Rectal smooth muscle tissue (tissue), 1 donor: ENCODE data around the gene SLC39A6.
"Not testable (repeated sequence)": the region's sequence is repeated elsewhere in the genome, so short reads cannot be mapped to it uniquely, and the experiment has no call there.

Experiments used
- H3K27ac ChIP-seq: one replicate; pipeline ENCODE4 v1.7.0; 2013; ENCODE audit warnings: low read depth, low read length, inconsistent platforms
- H3K27me3 ChIP-seq: one replicate; pipeline ENCODE4 v1.7.0; 2013; ENCODE audit warnings: low read length; ENCODE audit not compliant: control insufficient read depth, insufficient read depth
- H3K36me3 ChIP-seq: one replicate; pipeline ENCODE4 v1.7.0; 2013; ENCODE audit warnings: low read length; ENCODE audit not compliant: control insufficient read depth, insufficient read depth
- H3K4me1 ChIP-seq: one replicate; pipeline ENCODE4 v1.7.0; 2013; ENCODE audit warnings: low read length; ENCODE audit not compliant: control insufficient read depth, insufficient read depth
- H3K4me3 ChIP-seq: one replicate; pipeline ENCODE4 v1.7.0; 2013; ENCODE audit warnings: low read length
- H3K9ac ChIP-seq: one replicate; pipeline ENCODE4 v1.7.0; 2013; ENCODE audit warnings: low read length

Gene SLC39A6

GRCh38 chr18:36086186-36086585, 43.0 kb downstream of the SLC39A6 start:
- Histone ChIP-seq H3K9ac (no peak overlapping the region), H3K27me3 (no peaks in the 10 kb centered on the region), H3K4me1 (no peaks in the 10 kb centered on the region), H3K4me3 (no peak overlapping the region), H3K36me3 (no peaks in the 10 kb centered on the region), H3K27ac (no peak overlapping the region)

- H3K36me3 ChIP-seq: no peaks in the 10 kb centered on the region
- no peak overlapping the region for H3K4me3 ChIP-seq
- no peak overlapping the region for H3K9ac ChIP-seq
- no peak overlapping the region for H3K27ac ChIP-seq
- H3K27me3 ChIP-seq: no peaks in the 10 kb centered on the region
- no peaks in the 10 kb centered on the region for H3K4me1 ChIP-seq
Observed at GRCh38 chr18:36085195-36085594, 43.9 kb downstream of the SLC39A6 start.

- Histone ChIP-seq H3K27ac (no peak overlapping the region), H3K4me1 (no peaks in the 10 kb centered on the region), H3K4me3 (no peak overlapping the region), H3K27me3 (no peaks in the 10 kb centered on the region), H3K9ac (no peak overlapping the region), H3K36me3 (no peaks in the 10 kb centered on the region)
Observed at GRCh38 chr18:36083729-36084128, 45.4 kb downstream of the SLC39A6 start.

- H3K4me1 ChIP-seq, H3K27me3 ChIP-seq, H3K9ac ChIP-seq, H3K4me3 ChIP-seq, H3K36me3 ChIP-seq, H3K27ac ChIP-seq: not testable (repeated sequence)
Observed at GRCh38 chr18:36081118-36081517, 48.0 kb downstream of the SLC39A6 start.

GRCh38 chr18:36078751-36079529, 50.2 kb downstream of the SLC39A6 start:
- H3K27ac ChIP-seq: no peak overlapping the region
- H3K9ac ChIP-seq: no peak overlapping the region
- no peaks in the 10 kb centered on the region for H3K27me3 ChIP-seq
- H3K4me1 ChIP-seq: no peaks in the 10 kb centered on the region
- no peaks in the 10 kb centered on the region for H3K36me3 ChIP-seq
- no peak overlapping the region for H3K4me3 ChIP-seq

- not testable (repeated sequence) for H3K9ac ChIP-seq, H3K4me3 ChIP-seq, H3K36me3 ChIP-seq, H3K27ac ChIP-seq, H3K4me1 ChIP-seq, H3K27me3 ChIP-seq
Observed at GRCh38 chr18:36077764-36078163, 51.4 kb downstream of the SLC39A6 start.

GRCh38 chr18:36075862-36076587, 53.1 kb downstream of the SLC39A6 start:
- Histone ChIP-seq H3K27ac (no peak overlapping the region), H3K9ac (no peak overlapping the region), H3K4me3 (no peak overlapping the region), H3K27me3 (no peaks in the 10 kb centered on the region), H3K36me3 (no peaks in the 10 kb centered on the region), H3K4me1 (no peaks in the 10 kb centered on the region)

- Histone ChIP-seq H3K4me1 (no peaks in the 10 kb centered on the region), H3K36me3 (no peaks in the 10 kb centered on the region), H3K9ac (no peak overlapping the region), H3K27me3 (no peaks in the 10 kb centered on the region), H3K4me3 (no peak overlapping the region), H3K27ac (no peak overlapping the region)
Observed at GRCh38 chr18:36074435-36074834, 54.7 kb downstream of the SLC39A6 start.

- H3K36me3 ChIP-seq: no peaks in the 10 kb centered on the region
- H3K4me1 ChIP-seq: no peaks in the 10 kb centered on the region
- H3K4me3 ChIP-seq: no peak overlapping the region
- H3K27ac ChIP-seq: no peak overlapping the region
- H3K27me3 ChIP-seq: no peaks in the 10 kb centered on the region
- no peak overlapping the region for H3K9ac ChIP-seq
Observed at GRCh38 chr18:36073676-36074075, 55.5 kb downstream of the SLC39A6 start.

GRCh38 chr18:36072406-36072805, 56.7 kb downstream of the SLC39A6 start:
- H3K27ac ChIP-seq, H3K9ac ChIP-seq, H3K27me3 ChIP-seq, H3K36me3 ChIP-seq, H3K4me1 ChIP-seq, H3K4me3 ChIP-seq: not testable (repeated sequence)

GRCh38 chr18:36067055-36067957, 61.8 kb downstream of the SLC39A6 start, which contains the start of gene RPRD1A:
Gene RPRD1A, minus strand, starts transcription at chr18:36067559. Its CDS starts 155 bp downstream, at chr18:36067404.
- Histone ChIP-seq H3K4me1 (peaks cover 6% of the 10 kb centered on the region), H3K4me3 (peak within 1 kb of the TSS; percentile 85), H3K9ac (peak within 1 kb of the TSS; percentile 80), H3K27ac (peak within 1 kb of the TSS; percentile 94), H3K27me3 (no peaks in the 10 kb centered on the region), H3K36me3 (no peaks in the 10 kb centered on the region)

GRCh38 chr18:36066686-36067054, 62.5 kb downstream of the SLC39A6 start:
- no peaks in the 10 kb centered on the region for H3K27me3 ChIP-seq
- H3K4me1 ChIP-seq: peaks cover 6% of the 10 kb centered on the region
- peak overlapping the region; percentile 94 for H3K27ac ChIP-seq
- peak overlapping the region; percentile 85 for H3K4me3 ChIP-seq
- H3K9ac ChIP-seq: peak overlapping the region; percentile 80
- no peaks in the 10 kb centered on the region for H3K36me3 ChIP-seq
